ENCODE data around the gene CDC37L1. TPM values are rescaled to one million over a fixed set of nuclear protein-coding genes. Genes with fewer than 3 reads are reported as not detected.
A peak's percentile ranks its signal among the peaks of the same experiment; 100 is the strongest.
"Not testable (repeated sequence)": the region's sequence is repeated elsewhere in the genome, so short reads cannot be mapped to it uniquely, and the experiment has no call there.

The CDC37L1 gene
- total RNA-seq, 2 donors from 2014 or later: 29.2 to 37.7 TPM

DNA sequence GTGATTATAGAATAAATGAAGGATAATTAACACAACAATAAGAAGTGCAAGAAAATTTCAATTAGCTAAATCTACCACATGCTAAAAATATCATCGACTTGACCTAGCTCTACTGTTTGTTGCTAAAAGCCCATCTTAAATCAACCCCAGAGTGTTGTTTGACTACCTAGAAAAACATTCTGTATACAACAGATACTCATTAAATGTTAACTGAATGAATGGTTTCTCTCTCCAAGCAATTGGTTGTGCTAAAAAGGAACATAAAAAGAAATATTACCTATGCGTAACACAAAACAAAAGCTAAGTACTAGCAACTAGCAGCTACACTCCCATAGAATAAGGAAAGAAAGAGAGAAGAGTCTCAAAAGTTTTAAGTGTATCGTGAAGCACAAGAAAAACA is 22.7 kb upstream of the CDC37L1 start:
- TF ChIP-seq, protein P1, sequence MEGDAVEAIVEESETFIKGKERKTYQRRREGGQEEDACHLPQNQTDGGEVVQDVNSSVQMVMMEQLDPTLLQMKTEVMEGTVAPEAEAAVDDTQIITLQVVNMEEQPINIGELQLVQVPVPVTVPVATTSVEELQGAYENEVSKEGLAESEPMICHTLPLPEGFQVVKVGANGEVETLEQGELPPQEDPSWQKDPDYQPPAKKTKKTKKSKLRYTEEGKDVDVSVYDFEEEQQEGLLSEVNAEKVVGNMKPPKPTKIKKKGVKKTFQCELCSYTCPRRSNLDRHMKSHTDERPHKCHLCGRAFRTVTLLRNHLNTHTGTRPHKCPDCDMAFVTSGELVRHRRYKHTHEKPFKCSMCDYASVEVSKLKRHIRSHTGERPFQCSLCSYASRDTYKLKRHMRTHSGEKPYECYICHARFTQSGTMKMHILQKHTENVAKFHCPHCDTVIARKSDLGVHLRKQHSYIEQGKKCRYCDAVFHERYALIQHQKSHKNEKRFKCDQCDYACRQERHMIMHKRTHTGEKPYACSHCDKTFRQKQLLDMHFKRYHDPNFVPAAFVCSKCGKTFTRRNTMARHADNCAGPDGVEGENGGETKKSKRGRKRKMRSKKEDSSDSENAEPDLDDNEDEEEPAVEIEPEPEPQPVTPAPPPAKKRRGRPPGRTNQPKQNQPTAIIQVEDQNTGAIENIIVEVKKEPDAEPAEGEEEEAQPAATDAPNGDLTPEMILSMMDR (IDR thresholded peaks at IDR 0.05): no peak
- TF ChIP-seq POLR2AphosphoS5 (IDR thresholded peaks at IDR 0.05) (no peak), POLR2A (IDR thresholded peaks at IDR 0.05) (no peak)

DNA sequence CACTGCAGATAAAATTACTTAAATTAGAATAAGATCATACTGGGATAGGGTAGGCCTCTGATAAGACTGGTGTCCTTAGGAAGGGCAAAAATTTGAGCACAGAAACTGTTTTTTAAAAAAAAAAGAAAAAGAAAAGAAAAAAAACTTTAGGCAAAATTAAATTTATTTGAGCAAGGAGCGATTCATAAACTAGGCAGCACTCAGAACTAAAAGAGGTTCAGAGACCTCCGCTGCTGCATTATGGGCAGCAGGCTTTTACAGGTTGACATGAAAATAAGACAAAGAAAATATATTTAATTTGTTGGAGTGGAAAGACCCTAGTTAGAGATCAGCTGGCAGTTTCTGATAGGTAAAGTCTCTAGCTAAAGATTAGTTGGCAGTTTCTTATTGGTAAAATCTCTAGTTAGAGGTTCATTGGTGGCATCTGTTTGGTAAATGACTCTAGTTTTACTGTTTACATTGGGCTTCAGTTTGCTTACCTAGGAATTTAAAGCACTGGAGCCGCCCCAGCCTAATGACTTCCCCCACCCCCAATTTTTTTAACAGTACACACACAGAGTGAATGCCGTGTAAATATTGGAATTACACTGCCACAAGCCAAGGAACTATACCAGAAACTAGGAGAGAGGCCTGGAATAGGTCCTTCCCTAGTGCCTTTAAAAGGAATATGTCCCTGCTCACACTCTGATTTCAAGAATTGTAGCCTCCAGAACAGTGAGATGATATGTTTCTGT is 21.8 kb upstream of the CDC37L1 start:
- Histone ChIP-seq H3K9me3 (no peaks in the 10 kb centered on the region), H3K36me3 (no peaks in the 10 kb centered on the region), H3K27ac (peak overlapping the region; percentile 28 to 72), H3K4me1 (replicated peaks) (no peaks in the 10 kb centered on the region), H3K4me3 (no peak overlapping the region), H3K27me3 (replicated peaks; ENCODE audit: insufficient read depth) (no peaks in the 10 kb centered on the region)
- TF ChIP-seq, protein P1 (IDR thresholded peaks at IDR 0.05): no peak
- TF ChIP-seq POLR2AphosphoS5 (IDR thresholded peaks at IDR 0.05): peak; percentile 70
- WGBS: 69% methylated on average over 4 of the region's 4 CpGs
- intact Hi-C loops (cut with DNase I): no loop called here
- peak; percentile 42 for DNase-seq (ENCODE audit: low spot score)

More for the DNA sequence above, 22.7 kb upstream of the CDC37L1 start:
- Histone ChIP-seq H3K9me3 (no peaks in the 10 kb centered on the region), H3K4me1 (replicated peaks) (no peaks in the 10 kb centered on the region), H3K27me3 (replicated peaks; ENCODE audit: insufficient read depth) (no peaks in the 10 kb centered on the region), H3K36me3 (no peaks in the 10 kb centered on the region), H3K27ac (no peak overlapping the region), H3K4me3 (no peak overlapping the region)
- DNase-seq (ENCODE audit: low spot score): no peak
- 91% methylated on average over 3 of the region's 3 CpGs for WGBS
- intact Hi-C loops (cut with DNase I): no loop called here

DNA sequence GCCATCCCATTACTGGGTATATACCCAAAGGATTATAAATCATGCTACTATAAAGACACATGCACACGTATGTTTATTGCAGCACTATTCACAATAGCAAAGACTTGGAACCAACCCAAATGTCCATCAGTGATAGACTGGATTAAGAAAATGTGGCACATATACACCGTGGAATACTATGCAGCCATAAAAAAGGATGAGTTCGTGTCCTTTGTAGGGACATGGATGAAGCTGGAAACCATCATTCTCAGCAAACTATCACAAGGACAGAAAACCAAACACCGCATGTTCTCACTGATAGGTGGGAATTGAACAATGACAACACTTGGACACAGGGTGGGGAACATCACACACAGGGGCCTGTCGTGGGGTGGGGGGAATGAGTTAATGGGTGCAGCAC is 18.7 kb upstream of the CDC37L1 start:
- H3K36me3 ChIP-seq; H3K9me3 ChIP-seq; H3K27ac ChIP-seq; H3K4me1 ChIP-seq (replicated peaks); DNase-seq (ENCODE audit: low spot score); H3K4me3 ChIP-seq; H3K27me3 ChIP-seq (replicated peaks; ENCODE audit: insufficient read depth): not testable (repeated sequence)
- WGBS: 92% methylated on average over 5 of the region's 5 CpGs
- intact Hi-C loops (cut with DNase I): loop anchor here (10.0 kb wide), 1 partner anchor 324 kb away; the partner anchor contains the start of gene JAK2

DNA sequence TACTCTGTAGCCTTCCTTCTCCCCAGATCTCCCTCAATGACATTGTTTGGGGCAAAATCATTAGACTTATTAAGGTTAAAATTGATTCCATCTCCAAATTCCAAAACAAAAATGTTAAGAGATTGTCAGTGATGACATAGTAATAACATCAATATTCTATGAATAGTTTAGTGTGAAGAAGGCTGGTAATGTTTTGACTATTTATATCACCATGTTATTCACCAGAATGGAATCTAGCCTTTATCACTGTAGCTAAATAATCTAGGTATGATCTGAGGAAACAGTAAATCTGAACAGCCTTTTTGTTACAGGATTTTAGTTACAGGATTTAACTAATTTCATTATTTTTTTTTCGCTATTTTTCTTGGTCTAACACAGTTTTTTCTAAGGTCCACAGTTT is 18.2 kb upstream of the CDC37L1 start:
- no peaks in the 10 kb centered on the region for H3K27me3 ChIP-seq (replicated peaks; ENCODE audit: insufficient read depth)
- intact Hi-C loops (cut with DNase I): loop anchor here (10.0 kb wide), 1 partner anchor 324 kb away; the partner anchor contains the start of gene JAK2
- 83% methylated on average over 1 of the region's 1 CpG for WGBS
- H3K4me3 ChIP-seq: no peak overlapping the region
- DNase-seq (ENCODE audit: low spot score): no peak
- no peaks in the 10 kb centered on the region for H3K9me3 ChIP-seq
- peaks cover 8% of the 10 kb centered on the region for H3K4me1 ChIP-seq (replicated peaks)
- H3K36me3 ChIP-seq: no peaks in the 10 kb centered on the region
- no peak overlapping the region for H3K27ac ChIP-seq
- TF ChIP-seq POLR2AphosphoS5 (IDR thresholded peaks at IDR 0.05) (no peak), POLR2A (IDR thresholded peaks at IDR 0.05) (no peak)
- TF ChIP-seq, protein P1 (IDR thresholded peaks at IDR 0.05): no peak

DNA sequence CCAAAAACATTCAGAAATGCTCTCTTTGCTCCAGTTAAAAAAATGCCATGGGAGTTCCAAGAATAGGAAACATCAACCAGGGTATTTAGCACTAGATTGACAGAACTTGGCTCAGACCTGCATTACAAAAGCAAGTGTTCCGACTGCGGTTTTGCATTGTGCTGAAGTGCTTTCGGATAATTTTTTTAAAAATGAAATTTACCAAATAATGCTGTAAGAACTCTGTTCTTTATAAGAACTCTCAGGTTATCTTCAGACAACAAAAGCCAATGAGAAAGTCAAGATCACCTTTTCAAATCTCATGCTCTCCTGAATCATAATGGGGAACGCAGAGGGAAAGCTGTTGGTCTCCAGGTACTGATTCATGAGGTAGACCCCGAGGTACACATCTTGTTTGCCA is 17.8 kb upstream of the CDC37L1 start:
- no peaks in the 10 kb centered on the region for H3K9me3 ChIP-seq
- 13% methylated on average over 5 of the region's 5 CpGs for WGBS
- TF ChIP-seq, protein P1 (IDR thresholded peaks at IDR 0.05): no peak
- TF ChIP-seq POLR2AphosphoS5 (IDR thresholded peaks at IDR 0.05): no peak
- no peak for TF ChIP-seq POLR2A (IDR thresholded peaks at IDR 0.05)
- peaks cover 8% of the 10 kb centered on the region for H3K4me1 ChIP-seq (replicated peaks)
- H3K27me3 ChIP-seq (replicated peaks; ENCODE audit: insufficient read depth): no peaks in the 10 kb centered on the region
- DNase-seq (ENCODE audit: low spot score): no peak
- H3K4me3 ChIP-seq: peak overlapping the region; percentile 77 to 90
- H3K36me3 ChIP-seq: no peaks in the 10 kb centered on the region
- intact Hi-C loops (cut with DNase I): loop anchor here (1.0 to 10.0 kb wide), 2 partner anchors 79 to 323 kb away; partner anchors contain the start of gene JAK2
- H3K27ac ChIP-seq: peak overlapping the region; percentile 90 to 91
